Astrocyte (in vitro differentiated cells and primary cell): ENCODE measurements around the gene MYO16.

ENCODE experiments used
- EZH2 ChIP-seq: IDR thresholded peaks from 2 replicates; pipeline ENCODE4 v1.6.1; 2012; ENCODE audit warnings: mild to moderate bottlenecking, low read length, inconsistent platforms; ENCODE audit not compliant: insufficient read depth
- TF ChIP-seq, protein P1 (sequence below): IDR thresholded peaks from 2 replicates; pipeline ENCODE4 v1.5.1; 2011; ENCODE audit warnings: low read depth, mild to moderate bottlenecking, inconsistent platforms, low read length, moderate library complexity; ENCODE audit not compliant: insufficient read depth

DNA sequence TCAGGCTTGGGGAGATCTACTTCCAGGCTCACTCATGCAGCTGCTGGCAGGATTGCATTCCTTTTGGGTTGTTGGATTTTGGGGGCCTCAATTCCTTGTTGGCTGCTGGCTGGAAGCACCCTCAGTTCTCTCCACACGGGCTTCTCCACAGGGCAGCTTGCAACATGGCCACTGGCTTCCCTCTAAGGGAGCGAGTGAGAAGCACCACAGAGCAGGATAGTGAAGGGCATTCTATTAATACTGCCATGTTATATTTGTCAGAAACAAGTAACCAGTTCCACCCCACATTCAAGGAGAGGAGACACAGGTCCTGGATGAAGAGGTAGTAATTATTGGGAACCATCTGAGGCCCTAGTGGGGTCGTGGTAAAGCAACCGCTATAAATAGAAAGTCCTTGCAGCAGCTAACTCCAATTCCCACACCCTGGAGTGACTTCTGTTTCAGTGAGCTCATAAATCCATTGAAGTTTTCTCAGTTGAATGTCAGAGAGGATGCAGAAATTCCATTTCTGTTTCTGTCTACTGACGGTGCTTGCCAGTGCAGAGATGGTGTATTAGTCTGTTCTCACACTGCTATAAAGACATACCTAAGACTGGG, 598.0 kb downstream of the MYO16 start:
- no peak for TF ChIP-seq EZH2
- TF ChIP-seq, protein P1, sequence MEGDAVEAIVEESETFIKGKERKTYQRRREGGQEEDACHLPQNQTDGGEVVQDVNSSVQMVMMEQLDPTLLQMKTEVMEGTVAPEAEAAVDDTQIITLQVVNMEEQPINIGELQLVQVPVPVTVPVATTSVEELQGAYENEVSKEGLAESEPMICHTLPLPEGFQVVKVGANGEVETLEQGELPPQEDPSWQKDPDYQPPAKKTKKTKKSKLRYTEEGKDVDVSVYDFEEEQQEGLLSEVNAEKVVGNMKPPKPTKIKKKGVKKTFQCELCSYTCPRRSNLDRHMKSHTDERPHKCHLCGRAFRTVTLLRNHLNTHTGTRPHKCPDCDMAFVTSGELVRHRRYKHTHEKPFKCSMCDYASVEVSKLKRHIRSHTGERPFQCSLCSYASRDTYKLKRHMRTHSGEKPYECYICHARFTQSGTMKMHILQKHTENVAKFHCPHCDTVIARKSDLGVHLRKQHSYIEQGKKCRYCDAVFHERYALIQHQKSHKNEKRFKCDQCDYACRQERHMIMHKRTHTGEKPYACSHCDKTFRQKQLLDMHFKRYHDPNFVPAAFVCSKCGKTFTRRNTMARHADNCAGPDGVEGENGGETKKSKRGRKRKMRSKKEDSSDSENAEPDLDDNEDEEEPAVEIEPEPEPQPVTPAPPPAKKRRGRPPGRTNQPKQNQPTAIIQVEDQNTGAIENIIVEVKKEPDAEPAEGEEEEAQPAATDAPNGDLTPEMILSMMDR: no peak
